HG02840 (cell line): ENCODE data around the gene RFX1.
A peak's percentile ranks its signal among the peaks of the same experiment; 100 is the strongest.
"Not testable (repeated sequence)": the region's sequence is repeated elsewhere in the genome, so short reads cannot be mapped to it uniquely, and the experiment has no call there.

ENCODE experiments used
- ATAC-seq: cut with Tn5 transposase; IDR thresholded peaks from one replicate; pipeline ENCODE4 v1.9.1; 2021; ENCODE audit warnings: mild to moderate bottlenecking, moderate library complexity, moderate number of reproducible peaks; ENCODE audit not compliant: unreplicated experiment, low FRiP score

The RFX1 gene

DNA sequence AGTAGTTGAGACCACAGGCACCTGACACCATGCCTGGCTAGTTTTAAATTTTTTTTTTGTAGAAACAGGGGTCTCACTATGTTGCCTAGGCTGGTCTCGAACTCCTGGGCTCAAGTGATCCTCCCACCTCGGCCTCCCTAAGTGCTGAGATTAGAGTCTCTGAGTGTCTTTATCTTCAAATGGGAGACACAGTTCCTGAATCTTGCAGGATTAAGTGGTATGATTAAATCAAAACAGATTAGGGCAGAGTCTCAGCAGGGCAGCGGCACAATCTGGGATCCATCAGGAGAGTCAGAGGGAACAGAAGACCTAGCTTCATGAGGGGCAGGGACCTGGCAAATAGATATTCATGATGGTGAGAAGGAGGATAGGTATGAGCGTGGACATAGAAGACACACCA, 22.8 kb upstream of the RFX1 start:
- ATAC-seq, result no peak

DNA sequence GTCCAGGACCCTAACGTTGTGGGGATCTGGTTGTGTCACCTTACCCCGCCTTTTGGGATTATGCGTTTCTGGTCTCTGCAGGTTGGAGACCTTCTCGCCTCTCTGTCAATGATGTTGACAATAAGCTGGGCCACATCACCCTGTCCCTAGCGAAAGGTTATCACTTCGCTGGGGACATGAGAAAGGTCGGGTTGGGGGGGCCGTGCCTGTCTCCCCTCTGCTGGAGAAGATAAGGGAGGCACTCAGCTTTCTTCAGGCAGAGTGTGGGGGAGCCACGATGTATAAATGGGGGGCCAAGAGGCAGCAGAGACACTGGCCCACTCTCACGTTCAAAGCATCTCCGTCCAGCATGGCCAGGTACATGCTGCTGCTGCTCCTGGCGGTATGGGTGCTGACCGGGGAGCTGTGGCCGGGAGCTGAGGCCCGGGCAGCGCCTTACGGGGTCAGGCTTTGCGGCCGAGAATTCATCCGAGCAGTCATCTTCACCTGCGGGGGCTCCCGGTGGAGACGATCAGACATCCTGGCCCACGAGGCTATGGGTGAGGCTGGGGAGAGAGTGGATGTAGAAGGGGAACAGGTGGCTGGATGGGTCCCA, 21.8 kb upstream of the RFX1 start, which contains the start of gene RLN3:
RLN3 (plus strand) TSS at position 293 of the 595 bp plus-strand sequence; CDS start at position 350, 57 bp downstream.
- ATAC-seq, result no peak

DNA sequence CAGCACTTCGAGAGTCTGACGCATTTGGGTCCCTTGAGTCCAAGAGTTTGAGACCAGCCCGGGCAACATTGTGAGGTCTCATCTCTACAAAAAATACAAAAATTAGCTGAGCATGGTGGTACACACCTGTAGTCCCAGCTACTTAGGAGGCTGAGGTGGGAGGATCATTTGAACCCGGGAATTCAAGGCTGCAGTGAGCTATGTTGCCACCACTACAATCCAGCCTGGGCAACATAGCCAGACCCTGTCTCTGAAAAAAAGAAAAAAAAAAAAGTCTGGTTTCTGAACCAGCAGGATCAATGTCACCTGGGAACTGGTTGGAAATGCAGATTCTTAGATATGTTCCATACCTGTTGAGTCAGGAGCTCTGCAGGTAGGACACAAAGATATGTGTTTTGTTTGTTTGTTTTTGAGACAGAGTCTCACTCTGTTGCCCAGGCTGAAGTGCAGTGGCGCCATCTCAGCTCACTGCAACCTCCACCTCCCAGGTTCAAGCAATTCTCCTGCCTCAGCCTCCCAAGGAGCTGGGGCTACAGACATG, 20.6 kb upstream of the RFX1 start:
- not testable (repeated sequence) for ATAC-seq

DNA sequence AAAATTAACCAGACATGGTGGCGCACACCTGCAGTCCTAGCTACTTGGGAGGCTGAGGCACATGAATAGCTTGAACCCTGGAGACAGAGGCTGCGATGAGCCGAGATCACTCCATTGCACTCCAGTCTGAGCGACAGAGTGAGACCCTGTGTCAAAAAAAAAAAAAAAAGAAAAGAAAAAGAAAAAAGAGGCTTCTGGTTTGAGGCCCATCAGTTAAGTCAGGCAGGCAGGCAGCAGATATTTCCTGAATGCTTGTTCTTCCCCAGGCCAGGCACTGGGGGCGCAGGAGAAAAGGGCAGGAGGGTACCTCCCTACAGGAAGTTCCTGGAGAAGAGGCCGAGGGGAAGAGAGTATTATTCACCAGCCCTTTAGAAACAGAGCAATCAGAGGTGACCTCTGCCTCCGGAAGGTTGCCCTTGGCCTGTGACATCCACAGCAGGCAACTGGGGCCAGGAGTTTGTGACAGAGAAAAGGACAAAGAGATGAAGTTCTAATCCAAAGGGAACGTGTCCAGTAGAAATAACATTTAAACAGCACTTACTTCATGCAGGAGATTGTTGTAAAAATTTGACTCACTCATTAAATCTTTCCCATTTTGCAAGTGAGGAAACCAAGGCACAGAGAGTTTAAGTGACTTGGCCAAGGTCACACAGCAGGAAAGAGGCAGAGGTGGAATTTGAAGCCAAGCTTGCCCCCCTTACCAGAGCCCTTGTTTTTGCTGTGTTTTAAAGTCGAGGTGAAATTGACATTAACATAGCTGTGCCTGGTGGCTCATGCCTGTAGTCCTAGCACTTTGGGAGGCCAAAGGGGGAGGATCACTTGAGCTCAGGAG, 17.5 kb upstream of the RFX1 start:
- ATAC-seq, result no peak

DNA sequence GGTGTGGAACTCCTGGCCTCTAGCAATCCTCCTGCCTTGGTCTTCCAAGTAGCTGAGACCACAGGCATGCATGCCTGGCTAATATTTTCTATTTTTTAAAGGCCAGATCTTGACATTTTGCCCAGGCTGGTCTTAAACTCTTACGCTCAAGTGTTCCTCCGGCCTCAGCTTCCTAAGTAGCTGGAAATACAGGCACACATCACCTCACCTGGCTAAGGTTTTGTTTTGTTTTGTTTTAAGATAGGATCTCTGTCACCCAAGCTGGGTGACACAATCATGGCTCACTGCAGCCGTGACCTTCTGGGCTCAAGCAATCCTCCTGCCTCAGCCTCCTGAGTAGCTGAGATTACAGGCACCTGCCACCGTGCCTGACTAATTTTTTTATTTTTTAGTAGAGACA, 16.3 kb upstream of the RFX1 start:
- no peak for ATAC-seq

DNA sequence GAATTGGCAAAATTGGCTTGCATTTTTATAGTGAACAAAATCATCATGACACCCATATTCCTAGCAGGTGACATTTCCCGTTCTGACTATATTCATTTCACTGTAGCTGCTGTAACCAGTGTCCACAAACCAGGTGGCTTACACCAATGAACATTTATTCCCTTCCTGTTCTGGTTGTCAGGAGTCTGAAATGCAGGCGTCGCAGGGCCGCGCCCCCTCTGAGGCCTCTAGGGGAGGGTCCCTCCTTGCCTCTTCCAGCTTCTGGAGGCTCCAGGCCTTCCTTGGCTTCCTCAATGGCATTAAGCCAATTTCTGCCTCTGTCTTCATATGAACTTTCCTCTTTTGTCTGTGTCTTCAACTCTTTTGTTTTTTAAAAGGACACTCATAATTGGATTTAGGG, 15.4 kb upstream of the RFX1 start:
- ATAC-seq, result no peak

DNA sequence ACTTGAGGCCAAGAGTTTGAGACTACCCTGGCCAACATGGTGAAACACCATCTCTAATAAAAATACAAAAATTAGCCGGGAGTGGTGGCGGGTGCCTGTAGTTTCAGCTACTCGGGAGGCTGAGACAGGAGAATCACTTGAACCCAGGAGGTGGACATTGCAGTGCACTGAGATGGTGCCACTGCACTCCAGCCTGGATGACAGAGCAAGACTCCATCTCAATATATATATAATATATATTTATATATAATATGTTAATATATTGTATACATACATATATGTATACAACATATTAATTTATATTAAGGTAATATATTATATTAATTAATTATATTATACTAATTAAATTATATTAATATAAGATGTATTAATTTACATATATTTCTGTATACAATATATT, 13.6 kb upstream of the RFX1 start:
- ATAC-seq, result not testable (repeated sequence)

DNA sequence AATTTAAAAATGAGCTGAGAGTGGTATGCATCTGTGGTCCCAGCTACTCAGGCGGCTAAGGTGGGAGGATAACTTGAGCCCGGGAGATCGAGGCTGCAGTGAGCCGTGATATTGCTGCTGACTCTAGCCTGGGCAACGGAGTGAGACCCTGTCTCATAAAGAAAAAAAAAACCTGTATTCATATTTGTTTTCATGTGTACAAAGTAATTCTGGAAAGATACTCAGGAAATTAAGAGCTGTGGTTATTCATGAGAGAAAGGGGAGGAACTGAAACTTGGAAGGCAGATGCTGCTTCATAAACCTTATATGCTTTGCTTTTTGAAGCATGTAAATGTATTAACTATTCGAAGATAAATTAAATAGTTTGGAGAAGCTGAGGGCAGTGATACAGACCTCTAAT, 13.0 kb upstream of the RFX1 start:
- ATAC-seq, result no peak

DNA sequence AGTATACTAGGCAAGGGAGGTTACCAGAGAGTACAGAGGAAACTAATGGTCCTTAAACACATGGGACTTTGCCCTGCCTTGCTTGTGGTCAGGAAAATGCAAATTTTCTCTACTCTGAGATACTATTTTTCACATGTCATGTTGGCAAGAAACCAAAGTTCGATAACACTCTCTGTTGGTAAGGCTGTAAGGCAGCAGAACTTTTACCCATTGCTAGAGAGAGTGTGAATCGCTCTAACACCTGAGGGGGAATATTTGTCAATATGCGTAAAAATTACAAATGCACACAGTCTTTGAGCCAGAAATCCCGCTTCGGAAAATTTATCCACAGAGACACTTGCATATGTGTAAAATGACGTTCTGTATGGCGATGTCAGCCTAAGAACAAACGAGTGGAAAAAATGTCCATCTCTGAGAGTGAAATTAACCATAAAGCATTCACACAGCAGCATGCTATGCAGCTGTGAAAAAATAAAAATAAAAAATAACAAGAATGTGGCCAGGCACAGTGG, 9.5 kb upstream of the RFX1 start:
- ATAC-seq, result peak; percentile 76

DNA sequence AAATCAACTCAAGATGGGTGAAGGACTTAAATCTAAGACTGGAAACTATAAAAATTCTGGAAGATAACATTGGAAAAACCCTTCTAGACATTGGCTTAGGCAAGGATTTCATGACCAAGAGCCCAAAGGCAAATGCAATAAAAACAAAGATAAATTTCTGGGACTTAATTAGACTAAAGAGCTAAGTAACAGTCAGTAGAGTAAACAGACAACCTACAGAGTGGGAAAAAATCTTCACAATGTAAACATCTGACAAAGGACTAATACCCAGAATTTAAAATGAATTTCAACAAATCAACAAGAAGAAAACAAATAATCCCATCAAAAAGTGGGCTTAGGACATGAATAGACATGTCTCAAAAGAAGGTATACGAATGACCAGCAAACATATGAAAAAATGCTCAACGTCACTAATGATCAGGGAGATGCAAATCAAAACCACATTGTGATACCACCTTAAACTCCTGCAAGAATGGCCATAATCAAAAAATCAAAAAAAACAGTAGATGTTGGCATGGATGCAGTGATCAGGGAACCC, 6.3 kb upstream of the RFX1 start:
- ATAC-seq, result no peak

DNA sequence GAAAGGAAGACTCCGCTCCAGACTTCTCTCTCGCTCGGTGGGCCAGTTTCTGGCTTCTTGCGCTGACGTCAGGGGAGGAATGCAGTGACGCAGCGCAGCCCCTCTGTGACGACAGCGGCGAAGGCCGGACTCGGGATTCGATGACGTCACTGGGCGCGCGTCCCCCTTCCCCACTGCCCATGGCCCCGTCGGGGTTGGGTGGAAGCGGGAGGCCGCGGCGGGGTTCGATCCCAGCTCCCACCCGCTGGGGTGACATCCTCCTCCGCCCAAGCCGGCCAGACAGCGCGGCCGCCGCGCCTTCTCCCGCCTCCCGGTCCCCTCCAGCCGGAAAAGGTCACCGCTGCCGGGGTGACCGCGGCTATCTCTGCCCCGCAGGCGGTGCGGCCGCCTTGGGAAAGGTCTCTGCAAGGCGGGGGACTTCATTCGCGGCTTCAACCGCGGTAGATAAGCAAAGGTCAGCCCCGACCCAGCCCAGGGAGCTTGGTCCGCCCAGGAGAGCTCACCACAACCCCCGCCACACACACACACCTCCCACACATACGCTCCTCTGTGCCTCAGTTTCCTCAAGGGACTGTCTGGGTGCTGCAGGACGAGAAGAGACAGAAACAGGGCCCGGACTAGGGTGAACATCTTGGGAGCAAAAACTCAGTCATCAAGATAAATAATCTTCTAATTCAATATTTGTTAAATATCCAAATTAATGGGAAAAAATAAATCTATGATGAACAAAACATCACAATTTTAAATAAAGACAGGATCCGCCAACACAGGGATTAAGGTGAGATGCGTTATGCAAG, 844 bp upstream of the RFX1 start:
- peak; percentile 44 for ATAC-seq

DNA sequence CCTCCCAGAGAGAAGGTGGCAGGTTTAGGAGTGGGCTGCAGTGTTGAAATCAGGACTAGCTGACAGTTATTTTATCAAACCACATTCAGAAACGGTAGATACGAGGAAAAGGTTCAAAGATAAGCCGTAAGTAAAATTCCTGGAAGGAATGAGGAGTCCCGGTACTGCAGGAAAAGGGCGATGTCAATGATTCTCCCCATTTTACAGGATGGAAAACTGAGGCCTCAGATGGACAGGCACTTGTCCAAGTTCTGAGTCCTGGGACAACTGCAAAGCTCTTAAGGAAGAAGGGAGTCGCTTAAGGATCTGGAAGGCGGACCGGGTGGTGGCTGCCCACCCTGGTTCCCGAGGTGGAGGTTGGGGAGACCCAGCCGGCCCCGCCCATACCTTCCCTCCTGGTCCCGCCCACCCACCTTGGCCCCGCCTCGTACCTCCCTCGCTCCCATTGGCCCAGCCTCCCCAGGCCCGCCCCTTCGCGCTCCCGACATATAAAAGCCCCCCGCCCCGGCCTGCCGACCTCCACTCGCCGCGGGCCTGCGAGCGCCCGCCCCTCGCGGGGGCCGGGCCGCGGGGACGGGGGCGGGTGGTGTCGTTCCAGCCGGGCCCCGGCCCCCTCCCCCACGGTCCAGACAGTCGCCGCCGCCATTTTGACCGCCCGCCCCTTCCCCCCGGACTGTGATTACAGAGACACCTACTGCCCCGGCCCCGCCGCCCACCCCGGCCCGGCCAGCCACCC, 603 bp downstream of the RFX1 start:
- peak; percentile 33 for ATAC-seq

DNA sequence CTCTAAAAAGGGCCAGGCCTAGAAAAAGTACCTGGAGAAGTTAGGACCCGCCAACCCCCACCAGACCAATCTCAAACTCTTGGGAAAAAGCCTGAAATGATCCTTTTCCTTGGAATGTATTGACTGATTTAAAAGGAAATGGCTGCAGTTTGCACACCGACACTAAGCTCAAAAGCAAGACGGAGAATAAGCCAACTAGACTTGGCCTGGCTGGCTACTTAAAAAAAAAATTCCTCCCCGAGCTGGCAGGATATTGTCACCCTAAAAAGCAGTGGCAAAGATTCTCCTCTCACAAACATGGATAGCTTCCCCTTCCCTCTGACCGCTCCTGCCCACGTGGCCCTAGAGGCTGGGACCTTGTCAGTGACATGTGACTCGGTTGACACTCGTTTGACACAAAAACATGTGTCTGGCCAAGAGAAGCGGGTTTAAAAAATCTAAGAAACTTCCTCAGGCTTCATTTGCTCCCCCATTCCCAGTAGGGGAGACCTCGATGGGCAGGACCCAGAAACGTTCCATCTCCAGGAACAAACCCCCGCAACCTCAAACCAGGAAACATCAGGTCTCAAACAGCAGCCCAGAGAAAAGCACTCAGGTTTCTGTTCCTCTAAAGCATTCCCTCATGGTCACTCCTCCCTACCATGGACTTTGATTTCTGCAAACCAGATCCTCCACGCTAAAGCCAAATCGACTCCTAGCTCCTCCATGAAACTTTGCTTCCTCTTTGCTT, 1.3 kb downstream of the RFX1 start:
- ATAC-seq, result no peak

DNA sequence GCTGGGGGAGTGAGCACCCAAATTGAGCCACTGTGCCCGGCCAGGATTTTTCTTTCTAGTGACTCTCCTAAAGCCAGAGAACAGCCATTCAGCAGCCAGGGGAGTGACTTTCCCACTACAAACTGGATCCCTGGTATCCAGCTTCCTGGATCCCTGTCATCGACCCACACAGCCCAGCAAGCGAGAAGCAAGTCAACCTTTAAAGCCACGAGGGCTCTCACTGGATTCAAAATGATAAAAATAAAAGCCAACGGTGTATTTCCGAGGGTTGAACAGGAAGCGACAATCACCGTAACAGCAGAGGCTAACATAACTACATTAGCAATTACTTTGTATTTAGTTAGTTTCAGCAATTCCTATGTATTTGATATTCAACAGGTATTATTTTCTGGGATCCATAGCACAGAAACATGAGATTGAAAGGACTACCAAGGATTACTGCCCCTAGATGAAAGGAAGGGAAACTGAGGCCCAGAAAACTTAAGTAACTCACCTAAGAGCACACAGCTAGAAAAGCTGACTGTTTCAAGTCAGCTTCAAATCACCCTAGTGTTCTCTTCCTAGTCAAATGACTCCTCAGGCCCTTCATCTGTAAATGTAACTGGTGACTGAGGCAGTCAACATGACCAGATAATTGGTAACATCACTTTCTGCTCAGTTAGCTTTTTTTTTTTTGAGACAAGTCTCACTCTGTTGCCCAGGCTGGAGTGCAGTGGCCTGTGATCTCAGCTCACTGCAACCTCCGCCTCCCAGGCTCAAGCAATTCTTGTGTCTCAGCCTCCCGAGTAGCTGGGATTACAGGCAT, 2.7 kb downstream of the RFX1 start:
- no peak for ATAC-seq

DNA sequence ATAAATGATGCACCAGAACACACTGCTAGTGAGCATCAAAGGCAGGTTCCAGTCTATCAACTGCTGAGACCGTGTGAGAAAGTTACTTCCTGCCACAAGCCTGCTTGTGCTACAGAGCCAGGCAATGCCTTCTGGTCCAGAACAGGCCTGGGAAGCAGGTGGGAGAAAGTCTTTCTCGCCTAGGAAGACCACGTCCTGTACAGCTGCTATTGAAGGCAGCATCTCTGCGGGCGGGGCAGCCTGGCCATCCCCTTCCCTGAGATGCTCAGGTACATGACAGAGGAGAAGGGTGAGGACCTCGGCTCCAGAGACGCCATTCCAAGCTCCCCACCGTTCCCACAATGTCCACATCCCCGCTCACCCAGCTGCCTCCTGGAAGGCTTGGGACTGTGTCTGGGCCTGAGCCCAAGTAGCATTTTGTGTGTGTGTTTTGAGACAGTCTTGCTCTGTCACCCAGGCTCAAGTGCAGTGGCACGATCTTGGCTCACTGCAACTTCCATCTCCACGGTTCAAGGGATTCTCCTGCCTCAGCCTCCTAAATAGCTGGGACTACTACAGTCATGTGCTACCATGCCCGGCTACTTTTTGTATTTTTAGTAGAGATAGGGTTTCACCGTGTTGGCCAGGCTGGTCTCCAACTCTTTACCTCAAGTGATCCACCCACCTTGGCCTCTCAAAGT, 3.4 kb downstream of the RFX1 start:
- ATAC-seq, result no peak

DNA sequence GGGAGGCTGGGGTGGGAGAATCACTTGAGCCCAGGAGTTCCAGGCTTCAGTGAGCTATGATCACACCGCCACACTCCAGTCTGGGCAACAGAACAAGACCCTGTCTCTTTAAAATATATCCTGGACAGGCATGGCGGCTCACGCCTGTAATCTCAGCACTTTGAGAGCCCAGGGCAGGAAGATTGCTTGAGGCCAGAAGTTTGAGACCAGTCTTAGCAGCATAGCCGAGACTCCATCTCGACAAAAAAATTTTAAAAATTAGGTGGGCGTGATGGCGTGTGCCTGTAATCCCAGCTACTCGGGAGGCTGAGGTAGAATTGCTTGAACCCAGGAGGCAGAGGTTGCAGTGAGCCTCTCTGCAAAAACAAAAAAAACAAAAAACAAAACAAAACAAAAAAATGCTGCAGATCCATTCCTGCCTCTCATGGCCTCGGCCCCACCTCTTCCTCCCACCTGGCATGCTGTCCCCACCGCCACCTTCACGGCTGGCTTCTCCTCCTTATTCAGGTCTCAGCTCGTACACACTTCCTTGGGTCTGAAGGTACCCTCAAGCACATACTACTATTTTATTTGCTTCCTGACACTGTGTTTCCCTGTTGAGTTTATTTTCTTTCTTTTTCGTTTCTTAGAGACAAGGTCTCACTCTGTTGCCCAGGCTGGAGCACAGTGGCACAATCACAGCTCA, 5.3 kb downstream of the RFX1 start:
- ATAC-seq, result no peak

DNA sequence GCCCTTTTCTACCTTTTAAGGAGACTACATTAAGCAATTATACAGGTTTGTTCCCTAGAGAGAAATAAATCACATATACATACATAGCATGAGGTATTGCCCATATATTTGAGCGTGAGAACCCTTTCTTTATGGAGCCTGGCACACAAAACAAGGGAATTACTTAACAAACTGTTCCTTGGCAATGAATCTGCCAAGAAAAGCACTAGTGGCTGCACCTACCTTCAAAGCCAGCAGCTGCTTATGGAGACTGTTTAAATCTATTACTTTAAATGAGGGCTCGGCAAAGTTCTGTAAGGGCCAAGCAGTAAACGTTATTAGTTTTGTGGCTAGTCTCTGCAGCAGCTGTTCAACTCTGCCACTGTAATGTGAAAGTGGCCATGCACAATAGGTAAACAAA, 7.0 kb downstream of the RFX1 start:
- no peak for ATAC-seq
